ENCODE measurements around the gene AUTS2.

AUTS2 gene

GRCh38 chr7:70520611-70521010 is 922.3 kb downstream of the AUTS2 start:
- no peak overlapping the region for H3K4me3 ChIP-seq (ENCODE audit: low read depth, low read length)
- no peak for DNase-seq (ENCODE audit: low read depth)
- no peak for TF ChIP-seq CTCF (IDR thresholded peaks at IDR 0.05; ENCODE audit: low read depth, low read length, missing control alignments)

GRCh38 chr7:70523249-70523988 is 925.1 kb downstream of the AUTS2 start:
- DNase-seq (ENCODE audit: low read depth), result no peak
- TF ChIP-seq CTCF (IDR thresholded peaks at IDR 0.05; ENCODE audit: low read depth, low read length, missing control alignments), result no peak
- no peak overlapping the region for H3K4me3 ChIP-seq (ENCODE audit: low read depth, low read length)

GRCh38 chr7:70523989-70524351 is 925.7 kb downstream of the AUTS2 start:
- DNase-seq (ENCODE audit: low read depth), result no peak
- no peak for TF ChIP-seq CTCF (IDR thresholded peaks at IDR 0.05; ENCODE audit: low read depth, low read length, missing control alignments)
- H3K4me3 ChIP-seq (ENCODE audit: low read depth, low read length), result no peak overlapping the region

- no peak for TF ChIP-seq CTCF (IDR thresholded peaks at IDR 0.05; ENCODE audit: low read depth, low read length, missing control alignments)
- no peak overlapping the region for H3K4me3 ChIP-seq (ENCODE audit: low read depth, low read length)
- DNase-seq (ENCODE audit: low read depth), result no peak
Measured at GRCh38 chr7:70525991-70526390, 927.7 kb downstream of the AUTS2 start.

- TF ChIP-seq CTCF (IDR thresholded peaks at IDR 0.05; ENCODE audit: low read depth, low read length, missing control alignments), result no peak
- DNase-seq (ENCODE audit: low read depth), result no peak
- H3K4me3 ChIP-seq (ENCODE audit: low read depth, low read length), result no peak overlapping the region
Measured at GRCh38 chr7:70527520-70528115, 929.3 kb downstream of the AUTS2 start.

- no peak for DNase-seq (ENCODE audit: low read depth)
- no peak for TF ChIP-seq CTCF (IDR thresholded peaks at IDR 0.05; ENCODE audit: low read depth, low read length, missing control alignments)
- no peak overlapping the region for H3K4me3 ChIP-seq (ENCODE audit: low read depth, low read length)
Measured at GRCh38 chr7:70529436-70529835, 931.2 kb downstream of the AUTS2 start.

All from GM12864 (cell line).